DMS153 treated with DMSO at 0.1 percent for 48 hours (cell line): ENCODE measurements around the gene ANKRD60.

Experiments used
- DNase-seq: peaks from one replicate; lab custom pipeline; 2025; ENCODE audit not compliant: unreplicated experiment; lab: John Stamatoyannopoulos, UW

The ANKRD60 gene

DNA sequence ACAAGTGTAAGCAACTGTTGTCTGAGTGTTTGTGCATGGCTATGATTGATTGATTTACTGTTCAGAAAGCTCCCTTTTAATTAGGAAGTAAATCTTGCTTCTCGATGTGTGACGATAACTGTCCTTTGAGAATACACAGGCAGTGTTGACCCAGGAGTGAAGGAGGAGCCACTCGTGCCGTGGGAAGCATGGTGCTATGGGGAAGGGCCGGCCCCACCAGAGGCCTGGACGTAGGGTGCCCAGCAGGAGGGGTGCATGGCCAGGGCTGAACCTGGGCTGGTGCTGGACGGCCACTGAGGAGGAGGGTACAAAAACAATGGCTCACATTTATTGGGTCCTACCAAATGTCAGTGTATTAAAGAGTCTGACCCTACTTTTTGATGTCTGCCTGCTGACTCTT, 60.7 kb downstream of the ANKRD60 start:
- no peak for DNase-seq
